Measurements from ENCODE around the gene CERS6. TPM values are rescaled to one million over a fixed set of nuclear protein-coding genes. Genes with fewer than 3 reads are reported as not detected.

CERS6 gene
- total RNA-seq, 2 donors from 2014 or later: 13.7 to 15.8 TPM

- ATAC-seq (ENCODE audit: insufficient number of reproducible peaks, low FRiP score, low read depth) (no peak), DNase-seq (ENCODE audit: low spot score) (no peak)
- no peaks in the 10 kb centered on the region for H3K9me3 ChIP-seq
- H3K27me3 ChIP-seq (replicated peaks; ENCODE audit: insufficient read depth): no peaks in the 10 kb centered on the region
- H3K36me3 ChIP-seq: no peaks in the 10 kb centered on the region
- no peak for TF ChIP-seq CTCF (IDR thresholded peaks at IDR 0.05)
- H3K4me1 ChIP-seq (ENCODE audit: control insufficient read depth in 1 of 2, low read depth in 2 of 2): peaks cover 0 to 8% of the 10 kb centered on the region in 2 donors
- H3K27ac ChIP-seq: no peak overlapping the region
- no peak overlapping the region for H3K4me3 ChIP-seq
Measured at GRCh38 chr2:168443818-168444217, 12.3 kb upstream of the CERS6 start.

- no peaks in the 10 kb centered on the region for H3K36me3 ChIP-seq
- no peak overlapping the region for H3K27ac ChIP-seq
- no peak overlapping the region for H3K4me3 ChIP-seq
- H3K4me1 ChIP-seq (ENCODE audit: control insufficient read depth in 1 of 2, low read depth in 2 of 2): no peaks in the 10 kb centered on the region
- H3K27me3 ChIP-seq (replicated peaks; ENCODE audit: insufficient read depth): no peaks in the 10 kb centered on the region
- DNase-seq (ENCODE audit: low spot score): no peak
- H3K9me3 ChIP-seq: no peaks in the 10 kb centered on the region
- TF ChIP-seq CTCF (IDR thresholded peaks at IDR 0.05): no peak
- no peak for ATAC-seq (ENCODE audit: insufficient number of reproducible peaks, low FRiP score, low read depth)
Measured at GRCh38 chr2:168445960-168446359, 10.1 kb upstream of the CERS6 start.

DNA sequence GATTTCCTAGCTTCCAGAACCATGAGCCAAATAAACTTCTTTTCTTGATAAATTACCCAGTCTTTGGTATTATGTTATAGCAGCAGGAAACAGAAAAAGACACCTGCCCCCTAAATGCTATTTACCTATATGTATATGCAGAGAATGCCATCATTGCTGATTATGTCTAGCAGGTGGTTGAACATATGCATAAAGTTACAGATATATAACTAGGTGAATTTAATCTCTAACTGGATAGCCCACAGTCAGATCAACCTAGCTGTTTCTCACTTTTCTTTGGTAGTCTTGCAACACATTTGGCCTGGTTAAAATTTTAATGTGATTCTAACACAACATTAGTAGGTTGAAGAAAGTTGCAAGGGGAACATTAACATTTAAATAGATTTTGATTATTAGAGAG lies 7.1 kb upstream of the CERS6 start:
- Histone ChIP-seq H3K36me3 (no peaks in the 10 kb centered on the region), H3K4me3 (no peak overlapping the region), H3K27ac (no peak overlapping the region), H3K27me3 (replicated peaks; ENCODE audit: insufficient read depth) (no peaks in the 10 kb centered on the region), H3K9me3 (no peaks in the 10 kb centered on the region), H3K4me1 (ENCODE audit: control insufficient read depth in 1 of 2, low read depth in 2 of 2) (no peaks in the 10 kb centered on the region)
- TF ChIP-seq CTCF (IDR thresholded peaks at IDR 0.05): no peak
- DNase-seq (ENCODE audit: low spot score): no peak
- no peak for ATAC-seq (ENCODE audit: insufficient number of reproducible peaks, low FRiP score, low read depth)

GRCh38 chr2:168449419-168449818 lies 6.7 kb upstream of the CERS6 start:
- H3K27ac ChIP-seq: no peak overlapping the region
- no peak for ATAC-seq (ENCODE audit: insufficient number of reproducible peaks, low FRiP score, low read depth)
- no peak overlapping the region for H3K4me3 ChIP-seq
- no peaks in the 10 kb centered on the region for H3K36me3 ChIP-seq
- no peaks in the 10 kb centered on the region for H3K4me1 ChIP-seq (ENCODE audit: control insufficient read depth in 1 of 2, low read depth in 2 of 2)
- DNase-seq (ENCODE audit: low spot score): no peak
- TF ChIP-seq CTCF (IDR thresholded peaks at IDR 0.05): no peak
- H3K9me3 ChIP-seq: no peaks in the 10 kb centered on the region
- H3K27me3 ChIP-seq (replicated peaks; ENCODE audit: insufficient read depth): no peaks in the 10 kb centered on the region

DNA sequence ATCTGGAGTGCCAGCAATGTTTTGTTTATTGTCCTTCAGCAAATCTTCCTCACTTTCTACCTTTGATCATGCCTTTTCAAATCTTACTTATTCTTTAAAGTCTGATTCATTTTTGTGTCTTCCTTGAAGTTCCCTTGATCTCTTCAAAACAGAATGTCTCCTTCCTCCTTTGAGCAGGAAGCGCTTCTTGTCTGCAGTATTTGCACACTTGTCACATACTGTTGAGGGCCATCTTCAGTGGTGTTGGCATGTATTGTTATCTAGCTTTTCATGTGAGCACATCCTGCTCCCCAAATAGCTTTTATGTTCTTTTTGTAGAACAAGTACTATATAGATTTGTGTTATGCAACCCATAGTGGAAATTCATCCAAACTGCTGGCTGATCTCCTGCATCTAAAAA lies 5.9 kb upstream of the CERS6 start:
- H3K27me3 ChIP-seq (replicated peaks; ENCODE audit: insufficient read depth): no peaks in the 10 kb centered on the region
- ATAC-seq (ENCODE audit: insufficient number of reproducible peaks, low FRiP score, low read depth) (no peak), DNase-seq (ENCODE audit: low spot score) (no peak)
- H3K27ac ChIP-seq: no peak overlapping the region
- H3K4me3 ChIP-seq: no peak overlapping the region
- TF ChIP-seq CTCF (IDR thresholded peaks at IDR 0.05): no peak
- H3K9me3 ChIP-seq: no peaks in the 10 kb centered on the region
- no peaks in the 10 kb centered on the region for H3K4me1 ChIP-seq (ENCODE audit: control insufficient read depth in 1 of 2, low read depth in 2 of 2)
- no peaks in the 10 kb centered on the region for H3K36me3 ChIP-seq
